Midbrain (tissue), 1 donor: Measurements from ENCODE around the gene MSH3.

Source experiments
- DNase-seq: peaks from one replicate; lab custom pipeline; 2025; lab: John Stamatoyannopoulos, UW

Gene MSH3

GRCh38 chr5:80904533-80905187 is 250.2 kb downstream of the MSH3 start:
- no peak for DNase-seq

- DNase-seq = no peak
These were observed 251.0 kb downstream of the MSH3 start for GRCh38 chr5:80905405-80905804.

GRCh38 chr5:80912479-80912878 is 258.0 kb downstream of the MSH3 start:
- DNase-seq = no peak

DNA sequence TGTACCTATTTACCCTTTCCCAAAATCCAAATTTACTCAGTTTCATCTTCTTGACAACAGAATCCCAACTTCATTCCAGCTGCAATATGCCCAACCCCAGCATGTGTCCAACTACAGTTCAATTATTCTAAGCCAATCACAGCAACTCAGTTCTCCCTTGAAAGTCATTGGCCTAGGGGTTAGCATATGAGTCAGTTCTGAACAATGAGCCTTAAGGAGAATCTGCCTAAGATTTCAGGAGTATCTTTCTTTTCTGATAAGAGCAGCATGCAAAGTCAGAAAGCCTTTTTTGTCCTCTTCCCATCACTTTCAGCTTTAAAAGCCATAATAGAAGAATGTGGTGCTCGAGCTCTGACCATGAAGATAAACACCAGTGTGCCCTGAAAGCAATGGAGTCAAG is 261.3 kb downstream of the MSH3 start:
- DNase-seq = no peak

GRCh38 chr5:80916676-80917075 is 262.2 kb downstream of the MSH3 start:
- DNase-seq = no peak

DNA sequence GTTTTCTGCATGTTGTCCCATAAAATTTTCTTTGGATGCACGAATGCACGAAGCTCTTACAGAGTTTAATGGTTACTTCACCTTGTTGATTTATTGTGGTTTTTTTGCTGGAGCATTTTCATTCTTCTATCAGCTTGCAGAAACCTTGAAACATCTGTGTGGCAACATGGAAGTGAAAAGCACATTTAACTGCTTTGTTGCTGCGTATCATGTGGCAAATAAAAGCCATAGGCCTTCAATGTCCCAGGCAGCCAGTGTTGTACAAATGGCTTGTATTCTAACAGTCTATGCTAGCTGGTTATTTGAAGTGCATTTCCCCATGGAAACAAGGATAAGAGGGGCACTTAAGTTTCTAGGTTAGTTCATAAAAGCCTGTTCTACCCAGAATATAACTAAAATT is 263.2 kb downstream of the MSH3 start:
- DNase-seq = no peak

- no peak for DNase-seq
These were observed 265.3 kb downstream of the MSH3 start for GRCh38 chr5:80919678-80920196.

- no peak for DNase-seq
These were observed 265.9 kb downstream of the MSH3 start for GRCh38 chr5:80920333-80920732.

DNA sequence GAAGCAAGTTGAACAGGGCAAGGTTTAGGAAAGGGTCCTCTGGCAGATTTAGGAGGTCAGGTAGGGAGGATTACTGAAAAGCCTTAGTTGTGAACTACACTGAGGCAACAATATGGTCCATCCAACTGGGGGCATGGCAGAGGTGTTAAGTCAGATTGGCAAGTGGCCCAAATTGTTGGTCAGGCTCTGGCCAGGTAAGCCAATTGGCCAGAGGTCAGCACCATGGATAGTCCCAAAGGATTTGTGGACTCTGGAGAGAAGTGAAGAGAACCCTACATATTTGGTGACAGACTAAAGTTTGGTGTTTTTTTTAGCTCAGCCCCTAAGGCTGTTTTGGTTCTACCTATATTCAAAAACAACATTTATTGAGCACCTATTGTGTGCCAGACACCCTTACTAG is 266.6 kb downstream of the MSH3 start:
- no peak for DNase-seq

DNA sequence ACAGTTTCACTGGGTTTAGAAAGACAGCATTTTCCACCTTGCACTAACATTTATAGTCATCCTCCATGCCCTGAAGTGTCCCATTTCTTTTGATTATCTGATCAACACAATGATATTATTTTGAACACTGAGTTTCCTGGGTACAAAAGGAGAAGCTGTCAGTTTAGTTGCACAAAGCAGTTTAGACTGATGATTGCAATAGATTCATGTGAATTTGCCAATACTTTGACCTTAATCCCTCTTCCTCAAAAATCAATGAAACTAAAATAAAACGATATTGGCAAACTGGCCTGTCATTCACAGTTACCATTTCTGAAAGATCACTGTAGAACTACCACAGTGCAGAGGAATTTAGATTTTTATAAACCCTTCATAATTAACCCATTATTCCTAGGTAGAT is 271.5 kb downstream of the MSH3 start:
- DNase-seq = no peak
